PC-3 (cell line): ENCODE results near the gene TARS3.

Experiments
- CTCF ChIP-seq: fragments of 300-600 bp; sonication (generic); conservative IDR thresholded peaks from 2 replicates; pipeline ENCODE4 v1.5.1; 2017; ENCODE audit warnings: antibody characterized with exemption, low read depth, mild to moderate bottlenecking, low read length
- EZH2 ChIP-seq: fragments of 300-600 bp; sonication (generic); IDR thresholded peaks from one replicate; pipeline ENCODE4 v1.6.1; 2017; ENCODE audit warnings: antibody characterized with exemption, mild to moderate bottlenecking, low read length; ENCODE audit not compliant: unreplicated experiment
- EZH2phosphoT487 ChIP-seq: fragments of 300-600 bp; sonication (generic); IDR thresholded peaks from 2 replicates; pipeline ENCODE4 v1.6.1; 2018; ENCODE audit warnings: mild to moderate bottlenecking, antibody characterized with exemption, low read length, borderline replicate concordance

- TF ChIP-seq CTCF (no peak), EZH2 (no peak), EZH2phosphoT487 (no peak)
These were observed 111.6 kb downstream of the TARS3 start for GRCh38 chr15:101612676-101613075.
